GM19035 (cell line): Measurements from ENCODE around the gene RAB9B.
"Not testable (repeated sequence)": the region's sequence is repeated elsewhere in the genome, so short reads cannot be mapped to it uniquely, and the experiment has no call there.

Experiments
- ATAC-seq: cut with Tn5 transposase; IDR thresholded peaks from one replicate; pipeline ENCODE4 v1.9.1; 2021; ENCODE audit not compliant: unreplicated experiment

The RAB9B gene

GRCh38 chrX:103817101-103817500 lies 15.0 kb downstream of the RAB9B start:
- not testable (repeated sequence) for ATAC-seq

- ATAC-seq, result no peak
Measured at GRCh38 chrX:103811858-103812257, 20.2 kb downstream of the RAB9B start.

- ATAC-seq, result no peak
Measured at GRCh38 chrX:103806862-103807474, 25.1 kb downstream of the RAB9B start.

GRCh38 chrX:103805860-103806259 lies 26.2 kb downstream of the RAB9B start:
- ATAC-seq, result no peak

GRCh38 chrX:103800318-103800717 lies 31.7 kb downstream of the RAB9B start:
- ATAC-seq, result no peak

- no peak for ATAC-seq
Measured at GRCh38 chrX:103797691-103798090, 34.4 kb downstream of the RAB9B start.

DNA sequence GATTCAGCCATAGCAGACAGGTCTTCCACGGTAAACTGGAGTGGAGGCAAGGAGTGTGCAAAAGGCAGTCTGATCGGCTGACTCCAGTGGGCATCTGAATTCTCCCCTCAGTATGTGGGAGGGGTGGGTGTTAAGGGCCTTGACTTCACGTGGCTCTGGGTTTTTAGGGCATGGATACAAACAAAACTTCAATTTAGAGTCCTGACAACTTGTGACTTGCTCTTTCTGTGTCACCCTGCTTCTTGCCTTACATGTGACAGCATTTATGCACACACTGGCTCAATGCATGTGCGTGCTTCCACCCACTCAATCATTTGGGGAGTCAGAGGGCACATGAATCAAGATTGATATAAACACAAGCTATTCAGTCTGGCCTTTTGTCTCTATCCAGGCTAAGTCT lies 37.9 kb downstream of the RAB9B start:
- no peak for ATAC-seq

GRCh38 chrX:103793545-103793940 lies 38.5 kb downstream of the RAB9B start:
- no peak for ATAC-seq

DNA sequence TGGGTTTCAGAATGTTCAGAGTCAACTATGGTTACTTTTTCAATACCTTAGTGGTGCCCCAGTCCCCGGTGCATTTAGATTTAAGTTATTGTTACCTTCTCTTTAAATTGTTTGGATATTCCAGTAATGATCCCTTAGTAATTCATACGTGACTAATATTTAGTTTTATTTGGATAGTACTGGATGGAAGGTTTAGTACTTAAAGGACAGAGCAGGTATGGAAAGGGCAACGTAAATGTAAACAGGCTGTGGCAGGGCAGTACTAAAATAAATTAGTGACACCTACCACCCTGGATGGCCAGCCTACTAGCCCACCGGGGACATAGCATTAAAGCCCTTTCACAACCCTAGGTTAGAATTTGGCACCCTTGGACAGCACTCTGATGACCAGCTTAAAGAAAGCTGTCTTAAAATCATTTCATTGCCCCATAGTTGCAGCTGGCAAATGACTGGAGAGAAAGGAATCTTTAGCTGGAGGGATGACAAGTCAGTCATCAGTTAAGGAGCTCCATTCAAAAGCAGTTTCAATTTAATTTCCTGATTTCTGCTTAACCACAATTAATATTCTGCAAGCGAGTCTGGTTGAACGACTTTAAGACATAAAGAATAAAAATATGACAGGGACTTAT lies 39.0 kb downstream of the RAB9B start:
- no peak for ATAC-seq

DNA sequence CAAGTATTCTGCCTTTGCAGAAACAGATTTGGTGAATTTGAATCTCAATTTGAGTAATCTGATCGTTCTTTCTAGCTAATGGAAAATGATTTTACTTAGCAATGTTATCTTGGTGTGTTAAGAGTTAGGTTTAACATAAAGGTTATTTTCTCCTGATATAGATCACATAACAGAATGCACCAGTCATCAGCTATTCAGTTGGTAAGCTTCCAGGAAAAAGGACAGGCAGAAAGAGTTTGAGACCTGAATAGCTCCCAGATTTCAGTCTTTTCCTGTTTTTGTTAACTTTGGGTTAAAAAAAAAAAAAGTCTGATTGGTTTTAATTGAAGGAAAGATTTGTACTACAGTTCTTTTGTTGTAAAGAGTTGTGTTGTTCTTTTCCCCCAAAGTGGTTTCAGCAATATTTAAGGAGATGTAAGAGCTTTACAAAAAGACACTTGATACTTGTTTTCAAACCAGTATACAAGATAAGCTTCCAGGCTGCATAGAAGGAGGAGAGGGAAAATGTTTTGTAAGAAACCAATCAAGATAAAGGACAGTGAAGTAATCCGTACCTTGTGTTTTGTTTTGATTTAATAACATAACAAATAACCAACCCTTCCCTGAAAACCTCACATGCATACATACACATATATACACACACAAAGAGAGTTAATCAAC lies 40.1 kb downstream of the RAB9B start:
- no peak for ATAC-seq

GRCh38 chrX:103791228-103791627 lies 40.8 kb downstream of the RAB9B start:
- ATAC-seq, result no peak

DNA sequence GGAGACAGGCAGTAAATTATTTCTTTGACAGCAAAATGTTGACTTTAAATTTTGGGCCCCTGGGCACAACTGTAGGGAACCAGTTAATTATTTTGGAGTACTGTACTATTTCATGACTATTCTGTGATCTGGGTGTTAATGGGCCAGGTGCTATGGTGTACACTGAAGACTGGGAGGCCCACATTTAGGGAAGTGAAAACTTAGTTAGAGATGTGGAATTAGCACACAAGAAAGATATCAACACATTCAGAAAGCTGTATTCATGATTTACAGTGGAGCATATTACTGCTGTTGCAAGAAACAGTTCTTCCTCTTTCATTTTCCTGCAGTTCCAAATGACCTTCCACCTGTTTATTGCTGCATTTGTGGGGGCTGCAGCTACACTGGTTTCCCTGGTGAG lies 43.1 kb downstream of the RAB9B start:
- ATAC-seq, result no peak

- ATAC-seq, result no peak
Measured at GRCh38 chrX:103783971-103784370, 48.1 kb downstream of the RAB9B start.

DNA sequence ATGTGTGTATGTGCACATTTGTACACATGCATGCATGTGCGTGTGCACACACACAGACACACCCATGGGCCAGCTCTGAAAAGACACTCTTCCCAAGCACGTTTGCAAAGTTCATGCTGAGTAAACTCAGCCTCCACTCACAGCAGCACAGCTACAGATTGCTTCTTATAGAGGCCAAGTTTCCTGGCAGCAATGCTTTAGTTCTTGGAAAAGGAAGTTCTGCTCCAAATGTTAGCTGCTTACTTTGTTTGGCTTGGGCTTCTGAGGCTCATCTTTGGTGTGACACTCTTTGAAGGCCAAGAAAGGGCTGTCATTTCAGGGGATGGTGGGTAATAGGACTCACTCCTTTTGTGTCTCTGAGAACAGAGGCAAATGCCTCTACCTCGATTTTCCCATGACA lies 48.9 kb downstream of the RAB9B start:
- ATAC-seq, result no peak

- no peak for ATAC-seq
Measured at GRCh38 chrX:103782640-103783039, 49.4 kb downstream of the RAB9B start.

- ATAC-seq, result no peak
Measured at GRCh38 chrX:103781706-103782105, 50.4 kb downstream of the RAB9B start.

- no peak for ATAC-seq
Measured at GRCh38 chrX:103781062-103781402, 51.0 kb downstream of the RAB9B start.

DNA sequence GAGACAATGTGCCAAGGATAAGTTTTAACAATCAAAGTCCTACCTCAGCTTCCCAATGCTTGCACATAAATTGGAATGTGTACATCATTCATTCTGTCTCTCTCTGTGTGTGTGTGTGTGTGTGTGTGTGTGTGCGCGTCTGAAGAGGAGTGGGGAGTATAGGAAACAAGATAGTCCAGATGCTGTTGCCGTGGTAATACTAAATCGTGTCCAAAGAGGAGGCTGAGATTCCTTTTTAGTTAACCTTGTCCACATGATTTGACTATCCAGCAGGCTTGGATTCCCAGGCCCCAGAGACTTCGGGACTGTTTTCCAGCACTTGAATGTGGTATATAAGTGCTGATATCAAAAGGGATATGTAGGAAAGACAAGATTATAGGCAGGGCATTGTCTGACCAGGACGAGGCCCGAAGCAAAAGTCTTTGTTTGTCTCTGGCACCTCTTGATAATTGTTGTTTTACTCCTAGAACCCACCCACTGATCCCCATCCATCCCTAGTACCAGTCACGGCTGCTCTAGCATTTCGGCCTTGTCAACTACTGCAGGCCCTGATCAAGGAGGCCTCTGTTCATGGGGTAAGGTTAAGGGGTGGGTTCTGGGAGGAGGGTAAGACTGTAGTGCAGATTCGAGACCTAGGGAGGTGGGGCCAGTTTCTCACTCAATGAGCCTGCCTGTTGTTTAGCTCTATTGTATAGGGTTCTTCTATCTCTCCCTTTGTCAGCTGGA lies 51.6 kb downstream of the RAB9B start:
- ATAC-seq, result no peak

DNA sequence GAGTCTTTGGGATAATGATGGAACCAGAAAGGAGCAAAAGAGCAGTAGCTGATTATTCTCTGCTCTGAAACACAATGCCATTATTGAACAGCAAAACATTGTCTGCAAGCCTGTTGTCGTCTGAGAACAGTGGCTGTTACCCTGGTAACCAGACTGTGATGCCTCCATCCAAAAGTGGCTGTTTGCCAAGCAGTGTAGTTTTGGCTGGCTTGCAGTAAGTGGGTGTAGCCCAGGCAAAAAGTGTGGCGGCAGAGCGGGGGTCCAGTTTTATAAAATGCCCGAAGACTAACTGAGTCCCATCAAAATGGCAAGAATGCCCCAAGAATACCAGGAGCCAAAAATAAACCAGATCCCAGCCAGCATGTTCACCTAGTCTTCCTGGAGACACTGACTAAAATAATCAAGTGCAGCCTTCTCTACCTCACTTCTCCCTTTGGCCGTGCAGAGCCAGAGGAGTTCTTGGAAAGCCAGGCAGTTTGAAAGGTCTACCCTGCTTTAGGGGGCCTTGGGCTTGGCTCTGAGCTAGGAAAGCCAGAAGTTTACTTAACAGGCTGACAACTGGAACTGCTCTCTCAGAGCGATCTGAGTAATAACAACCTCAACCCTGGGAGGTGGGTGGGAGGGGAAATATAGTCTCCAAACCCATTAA lies 52.8 kb downstream of the RAB9B start:
- no peak for ATAC-seq

- ATAC-seq, result no peak
Measured at GRCh38 chrX:103776546-103776945, 55.5 kb downstream of the RAB9B start, which contains the start of gene PLP1. PLP1 (plus strand) TSS chrX:103776840; CDS start chrX:103776996, 156 bp downstream.

- ATAC-seq, result no peak
Measured at GRCh38 chrX:103774070-103774642, 57.9 kb downstream of the RAB9B start.
